Nephron (organoid): ENCODE results near the gene SUPT3H.

ENCODE experiments used
- H3K27ac Mint-ChIP-seq, 3 experiments: 2 replicates each; pipeline ENCODE4 v1.8.0; 2020; ENCODE audit warnings: mixed read lengths in 3 of 3, mild to moderate bottlenecking in 2 of 3, moderate library complexity in 1 of 3
- H3K27me3 Mint-ChIP-seq: 2 replicates; pipeline ENCODE4 v1.8.0; 2021; ENCODE audit warnings: low read depth, mild to moderate bottlenecking, moderate library complexity, mixed read lengths
- H3K36me3 Mint-ChIP-seq: 2 replicates; pipeline ENCODE4 v1.8.0; 2020; ENCODE audit warnings: low read depth, mixed read lengths
- H3K4me1 Mint-ChIP-seq: 2 replicates; pipeline ENCODE4 v1.8.0; 2020; ENCODE audit warnings: mixed read lengths
- H3K4me3 Mint-ChIP-seq, 3 experiments: 2 replicates each; pipeline ENCODE4 v1.8.0; 2020; ENCODE audit warnings: mild to moderate bottlenecking in 3 of 3, mixed read lengths in 3 of 3, moderate library complexity in 2 of 3
- H3K9me3 Mint-ChIP-seq: 2 replicates; pipeline ENCODE4 v1.8.0; 2020; ENCODE audit warnings: mixed read lengths
- CTCF ChIP-seq, 3 experiments: fragments of 200-600 bp; sonication (generic); IDR thresholded peaks; one replicate each; pipeline ENCODE4 v1.5.0; 2021; ENCODE audit warnings: antibody characterized with exemption in 3 of 3; ENCODE audit not compliant: unreplicated experiment in 3 of 3

Gene SUPT3H

GRCh38 chr6:44837741-44838140 lies 540.0 kb downstream of the SUPT3H start:
- Mint-ChIP-seq H3K27me3 (no peaks in the 10 kb centered on the region), H3K4me1 (no peaks in the 10 kb centered on the region), H3K9me3 (no peaks in the 10 kb centered on the region), H3K27ac (no peak overlapping the region), H3K4me3 (no peak overlapping the region), H3K36me3 (no peaks in the 10 kb centered on the region)
- TF ChIP-seq CTCF (IDR thresholded peaks at IDR 0.05; ENCODE audit: unreplicated experiment in 3 of 3), result no peak

GRCh38 chr6:44837255-44837654 lies 540.5 kb downstream of the SUPT3H start:
- no peaks in the 10 kb centered on the region for H3K36me3 Mint-ChIP-seq
- H3K4me3 Mint-ChIP-seq, result no peak overlapping the region
- H3K27me3 Mint-ChIP-seq, result no peaks in the 10 kb centered on the region
- H3K4me1 Mint-ChIP-seq, result no peaks in the 10 kb centered on the region
- TF ChIP-seq CTCF (IDR thresholded peaks at IDR 0.05; ENCODE audit: unreplicated experiment in 3 of 3), result no peak
- no peak overlapping the region for H3K27ac Mint-ChIP-seq
- no peaks in the 10 kb centered on the region for H3K9me3 Mint-ChIP-seq

GRCh38 chr6:44833248-44833647 lies 544.5 kb downstream of the SUPT3H start:
- H3K36me3 Mint-ChIP-seq, result no peaks in the 10 kb centered on the region
- no peak for TF ChIP-seq CTCF (IDR thresholded peaks at IDR 0.05; ENCODE audit: unreplicated experiment in 3 of 3)
- peaks cover 20% of the 10 kb centered on the region for H3K4me1 Mint-ChIP-seq
- H3K27me3 Mint-ChIP-seq, result no peaks in the 10 kb centered on the region
- H3K4me3 Mint-ChIP-seq, result no peak overlapping the region
- no peaks in the 10 kb centered on the region for H3K9me3 Mint-ChIP-seq
- H3K27ac Mint-ChIP-seq, result no peak overlapping the region

- no peak for TF ChIP-seq CTCF (IDR thresholded peaks at IDR 0.05; ENCODE audit: unreplicated experiment in 3 of 3)
- Mint-ChIP-seq H3K9me3 (no peaks in the 10 kb centered on the region), H3K4me3 (no peak overlapping the region), H3K4me1 (peaks cover 23% of the 10 kb centered on the region), H3K27ac (peak overlapping the region; percentile 15 to 72 (median 33)), H3K36me3 (no peaks in the 10 kb centered on the region), H3K27me3 (no peaks in the 10 kb centered on the region)
Observed at GRCh38 chr6:44831002-44831610, 546.6 kb downstream of the SUPT3H start.

GRCh38 chr6:44829836-44830235 lies 547.9 kb downstream of the SUPT3H start:
- H3K4me1 Mint-ChIP-seq, result peaks cover 30% of the 10 kb centered on the region
- TF ChIP-seq CTCF (IDR thresholded peaks at IDR 0.05; ENCODE audit: unreplicated experiment in 3 of 3), result no peak
- H3K27ac Mint-ChIP-seq, result no peak overlapping the region
- no peaks in the 10 kb centered on the region for H3K36me3 Mint-ChIP-seq
- H3K4me3 Mint-ChIP-seq, result no peak overlapping the region
- H3K9me3 Mint-ChIP-seq, result no peaks in the 10 kb centered on the region
- H3K27me3 Mint-ChIP-seq, result no peaks in the 10 kb centered on the region

GRCh38 chr6:44828780-44829179 lies 549.0 kb downstream of the SUPT3H start:
- H3K36me3 Mint-ChIP-seq, result no peaks in the 10 kb centered on the region
- TF ChIP-seq CTCF (IDR thresholded peaks at IDR 0.05; ENCODE audit: unreplicated experiment in 3 of 3), result no peak
- peaks cover 30% of the 10 kb centered on the region for H3K4me1 Mint-ChIP-seq
- H3K27me3 Mint-ChIP-seq, result no peaks in the 10 kb centered on the region
- peak overlapping the region in 2 of 3 experiments; percentile 14 to 19 for H3K27ac Mint-ChIP-seq
- H3K9me3 Mint-ChIP-seq, result no peaks in the 10 kb centered on the region
- H3K4me3 Mint-ChIP-seq, result no peak overlapping the region
